H1 (cell line): ENCODE measurements around the gene CACNA1E. TPM values are rescaled to one million over a fixed set of nuclear protein-coding genes. Genes with fewer than 3 reads are reported as not detected.

Experiments
- CTCF ChIA-PET: fragments of 300-600 bp; sonication (Branson Sonifier 250); formaldehyde crosslinking; loops from one replicate; lab custom pipeline; 2021; ENCODE audit not compliant: partially characterized antibody; lab: Charles Lee
- POLR2A ChIA-PET: fragments of 300-600 bp; sonication (Branson Sonifier 250); formaldehyde crosslinking; loops from one replicate; lab custom pipeline; 2021; ENCODE audit warnings: inconsistent platforms; ENCODE audit not compliant: partially characterized antibody; lab: Charles Lee
- DNase-seq, 2 experiments: peaks; one replicate each; pipeline versions ENCODE4 v3.0.0 to v3.0.0-alpha.2; 2010 to 2022; ENCODE audit warnings: low spot score in 2 of 2, low read depth in 1 of 2, mixed read lengths in 1 of 2
- FAIRE-seq: peaks from 2 replicates; lab custom pipeline; 2011; peaks lifted over from hg19 to GRCh38; lab: Jason Lieb, UNC
- H2AFZ ChIP-seq: 2 replicates; pipeline ENCODE4 v1.8.1; 2012; ENCODE audit warnings: low read length, inconsistent platforms
- H2AK5ac ChIP-seq: 2 replicates; pipeline ENCODE4 v1.6.1; 2013; ENCODE audit warnings: low read depth, low read length
- H2BK120ac ChIP-seq: replicated peaks from 2 replicates; pipeline ENCODE3; 2013; ENCODE audit warnings: low read depth, low read length, inconsistent platforms
- H2BK12ac ChIP-seq: 2 replicates; pipeline ENCODE4 v1.6.1; 2013; ENCODE audit warnings: low read depth, low read length
- H2BK15ac ChIP-seq: 2 replicates; pipeline ENCODE4 v1.6.1; 2013; ENCODE audit warnings: low read length
- H2BK20ac ChIP-seq: 2 replicates; pipeline ENCODE4 v1.6.1; 2013; ENCODE audit warnings: low read length
- H2BK5ac ChIP-seq: 2 replicates; pipeline ENCODE4 v1.6.1; 2013; ENCODE audit warnings: low read depth, low read length
- H3K14ac ChIP-seq: 2 replicates; pipeline ENCODE4 v1.6.1; 2013; ENCODE audit warnings: inconsistent platforms; ENCODE audit not compliant: insufficient read length
- H3K18ac ChIP-seq: 2 replicates; pipeline ENCODE4 v1.6.1; 2013; ENCODE audit warnings: low read length; ENCODE audit errors: extremely low read depth
- H3K23ac ChIP-seq: 2 replicates; pipeline ENCODE4 v1.6.1; 2013; ENCODE audit warnings: inconsistent platforms; ENCODE audit not compliant: insufficient read length
- H3K23me2 ChIP-seq: 2 replicates; pipeline ENCODE4 v1.6.1; 2013; ENCODE audit warnings: low read depth, low read length
- H3K27ac ChIP-seq: 2 replicates; pipeline ENCODE4 v1.6.1; 2011; ENCODE audit warnings: low read depth, low read length, inconsistent platforms
- H3K27me3 ChIP-seq, 4 experiments: replicated peaks in 1 of 4; 1 replicate in 1 of 4; 2 replicates in 3 of 4; pipeline versions ENCODE4 v1.6.1 to v1.8.1; 2011 to 2013; ENCODE audit warnings: low read length in 3 of 4, mild to moderate bottlenecking in 3 of 4, inconsistent platforms in 2 of 4, mixed read lengths in 2 of 4, moderate library complexity in 1 of 4; ENCODE audit not compliant: control insufficient read depth in 3 of 4, insufficient read depth in 3 of 4; ENCODE audit errors: extremely low read depth in 1 of 4
- H3K36me3 ChIP-seq, 4 experiments: 2 replicates each; pipeline versions ENCODE4 v1.6.1 to v1.8.1; 2011 to 2013; ENCODE audit warnings: mild to moderate bottlenecking in 4 of 4, low read length in 3 of 4, moderate library complexity in 2 of 4, control low read depth in 1 of 4, inconsistent platforms in 1 of 4; ENCODE audit not compliant: insufficient read depth in 4 of 4, control insufficient read depth in 2 of 4
- H3K4ac ChIP-seq: replicated peaks from 2 replicates; pipeline ENCODE3; 2013; ENCODE audit warnings: low read length, low read depth, mixed read lengths, inconsistent platforms; ENCODE audit not compliant: insufficient read length
- H3K4me1 ChIP-seq, 4 experiments: replicated peaks in 1 of 4; 1 replicate in 1 of 4; 2 replicates in 3 of 4; pipeline versions ENCODE4 v1.6.1 to v1.8.1; 2011 to 2013; ENCODE audit warnings: low read length in 3 of 4, inconsistent platforms in 2 of 4, mixed read lengths in 1 of 4; ENCODE audit not compliant: insufficient read depth in 4 of 4, control insufficient read depth in 3 of 4
- H3K4me2 ChIP-seq, 2 experiments: 2 replicates each; pipeline versions ENCODE4 v1.6.1 to v1.8.1; 2011 to 2013; ENCODE audit warnings: low read depth in 2 of 2, low read length in 2 of 2, control low read depth in 1 of 2, inconsistent platforms in 1 of 2, mild to moderate bottlenecking in 1 of 2; ENCODE audit not compliant: insufficient read depth in 1 of 2
- H3K4me3 ChIP-seq, 4 experiments: fragments of 200-600, 300-600 bp in 1 of 4; sonication (generic), shearing (Covaris generic), sonication (Bioruptor Twin) in 1 of 4; 2 replicates each; pipeline versions ENCODE4 v1.5.1 to v1.8.1; 2011 to 2016; ENCODE audit warnings: low read length in 4 of 4, low read depth in 3 of 4, control low read depth in 2 of 4, inconsistent platforms in 2 of 4, mild to moderate bottlenecking in 2 of 4, mixed read lengths in 1 of 4, moderate library complexity in 1 of 4; ENCODE audit not compliant: insufficient read depth in 2 of 4; ENCODE audit errors: extremely low read depth in 1 of 4
- H3K56ac ChIP-seq: replicated peaks from 2 replicates; pipeline ENCODE3; 2013; ENCODE audit warnings: low read depth, mild to moderate bottlenecking, mixed read lengths, low read length, inconsistent platforms; ENCODE audit not compliant: insufficient read length
- H3K79me1 ChIP-seq: 2 replicates; pipeline ENCODE4 v1.6.1; 2013; ENCODE audit warnings: low read depth, low read length, control low read depth
- H3K79me2 ChIP-seq, 2 experiments: 2 replicates each; pipeline versions ENCODE4 v1.6.1 to v1.8.1; 2012 to 2013; ENCODE audit warnings: low read length in 2 of 2, mild to moderate bottlenecking in 2 of 2, inconsistent platforms in 1 of 2; ENCODE audit not compliant: insufficient read depth in 2 of 2, control insufficient read depth in 1 of 2
- H3K9ac ChIP-seq, 4 experiments: replicated peaks in 1 of 4; 1 replicate in 1 of 4; 2 replicates in 3 of 4; pipeline versions ENCODE4 v1.6.1 to v1.8.1; 2011 to 2013; ENCODE audit warnings: low read depth in 3 of 4, low read length in 3 of 4, control low read depth in 2 of 4, mild to moderate bottlenecking in 2 of 4, moderate library complexity in 2 of 4, inconsistent platforms in 1 of 4; ENCODE audit errors: extremely low read depth in 1 of 4
- H3K9me3 ChIP-seq, 2 experiments: 2 replicates each; pipeline versions ENCODE4 v1.6.1 to v1.8.1; 2012 to 2013; ENCODE audit warnings: mild to moderate bottlenecking in 2 of 2, moderate library complexity in 2 of 2, control low read depth in 1 of 2, inconsistent platforms in 1 of 2, low read depth in 1 of 2, low read length in 1 of 2, mixed read lengths in 1 of 2; ENCODE audit not compliant: insufficient read depth in 2 of 2
- H4K20me1 ChIP-seq, 2 experiments: replicated peaks in 1 of 2; 2 replicates each; pipeline versions ENCODE3 to v1.8.1; 2011 to 2013; ENCODE audit warnings: inconsistent platforms in 2 of 2, low read length in 2 of 2, mild to moderate bottlenecking in 1 of 2; ENCODE audit not compliant: insufficient read depth in 2 of 2, control insufficient read depth in 1 of 2
- H4K5ac ChIP-seq: 2 replicates; pipeline ENCODE4 v1.6.1; 2013; ENCODE audit warnings: low read length, low read depth, mixed read lengths, inconsistent platforms; ENCODE audit not compliant: insufficient read length
- H4K8ac ChIP-seq: 2 replicates; pipeline ENCODE4 v1.8.0; 2013; ENCODE audit warnings: mild to moderate bottlenecking, moderate library complexity, low read length, inconsistent platforms; ENCODE audit not compliant: insufficient read depth; ENCODE audit errors: extremely low read depth
- H4K91ac ChIP-seq: replicated peaks from 2 replicates; pipeline ENCODE3; 2013; ENCODE audit warnings: low read length, mixed read lengths, inconsistent platforms; ENCODE audit not compliant: insufficient read length
- ATF3 ChIP-seq: IDR thresholded peaks from 2 replicates; pipeline ENCODE4 v1.6.1; 2011; ENCODE audit warnings: low read depth, mild to moderate bottlenecking, low read length; ENCODE audit not compliant: insufficient read depth
- BACH1 ChIP-seq: IDR thresholded peaks from 2 replicates; pipeline ENCODE4 v1.6.1; 2012; ENCODE audit warnings: low read length, improper control_type of control experiment
- BRCA1 ChIP-seq: IDR thresholded peaks from 2 replicates; pipeline ENCODE4 v1.6.1; 2012; ENCODE audit warnings: low read depth, low read length, improper control_type of control experiment
- E2F6 ChIP-seq: IDR thresholded peaks from 2 replicates; pipeline ENCODE4 v1.6.1; 2012; ENCODE audit warnings: inconsistent platforms
- EZH2 ChIP-seq: fragments of 200-600 bp; sonication (generic); IDR thresholded peaks from 2 replicates; pipeline ENCODE4 v1.7.1; 2012; ENCODE audit warnings: low read depth, mild to moderate bottlenecking, moderate library complexity, low read length, inconsistent platforms; ENCODE audit not compliant: severe bottlenecking
- FOSL1 ChIP-seq: IDR thresholded peaks from 2 replicates; pipeline ENCODE4 v1.6.1; 2011; ENCODE audit warnings: mild to moderate bottlenecking, low read depth, low read length, moderate library complexity; ENCODE audit not compliant: insufficient read depth
- KDM1A ChIP-seq: fragments of 200-600, 300-600 bp; sonication (generic); IDR thresholded peaks from 2 replicates; pipeline ENCODE4 v1.7.1; 2016; ENCODE audit warnings: mild to moderate bottlenecking, low read length, borderline replicate concordance
- RNF2 ChIP-seq: fragments of 200-900, 300-1000 bp; sonication (generic); IDR thresholded peaks from 2 replicates; pipeline ENCODE4 v1.7.1; 2016; ENCODE audit warnings: borderline replicate concordance, low read depth, mild to moderate bottlenecking, antibody characterized with exemption, low read length; ENCODE audit not compliant: poor library complexity, severe bottlenecking; ENCODE audit errors: missing control alignments
- SIN3A ChIP-seq, 2 experiments: IDR thresholded peaks in 1 of 2; conservative IDR thresholded peaks in 1 of 2; 2 replicates each; pipeline ENCODE4 v1.6.1; 2011 to 2012; ENCODE audit warnings: low read length in 2 of 2, improper control_type of control experiment in 1 of 2, low read depth in 1 of 2, mild to moderate bottlenecking in 1 of 2
- SP4 ChIP-seq: IDR thresholded peaks from 2 replicates; pipeline ENCODE4 v1.6.1; 2012; ENCODE audit warnings: low read length, inconsistent platforms
- SRF ChIP-seq: IDR thresholded peaks from 2 replicates; pipeline ENCODE4 v1.6.1; 2011; ENCODE audit warnings: mild to moderate bottlenecking, low read depth, low read length, moderate library complexity
- TAF1 ChIP-seq: IDR thresholded peaks from 2 replicates; pipeline ENCODE4 v1.6.1; 2011; ENCODE audit warnings: mild to moderate bottlenecking, low read depth, low read length
- YY1 ChIP-seq: IDR thresholded peaks from 2 replicates; pipeline ENCODE4 v1.6.1; 2011; ENCODE audit warnings: low read depth, mild to moderate bottlenecking, low read length
- WGBS, 2 experiments: shearing (Covaris generic) in 1 of 2; methylation state at CpG; one replicate each; pipeline versions ENCODE4 v1.1.6 to v1.1.7; 2013 to 2015; ENCODE audit warnings: low lambda C conversion rate in 2 of 2, mixed read lengths in 2 of 2, inconsistent platforms in 1 of 2, low coverage in 1 of 2, missing lambda C conversion rate in 1 of 2; ENCODE audit not compliant: insufficient replicate concordance in 2 of 2, insufficient coverage in 1 of 2, insufficient read length in 1 of 2; ENCODE audit errors: extremely low coverage in 1 of 2, missing lambda C conversion rate in 1 of 2; 5-methylcytosine and 5-hydroxymethylcytosine counted together
- polyA plus RNA-seq, 7 experiments: library from polyadenylated mRNA; depleted of rRNA in 3 of 7; stranded (reverse) in 5 of 7; unstranded in 2 of 7; fragments of >200 nt in 5 of 7; fragments of 200-250 nt in 2 of 7; gene quantifications; 1 replicate in 5 of 7; 2 replicates in 1 of 7; 4 replicates in 1 of 7; pipeline versions ENCODE4 v1.2.1 to v1.2.3, GENCODE V29; 2011 to 2013; ENCODE audit warnings: missing spikeins in 2 of 7, mixed read lengths in 2 of 7
- total RNA-seq: library from RNA; stranded (reverse); fragmentation: NEBNext Ultra II Directional; extraction: Animal tissue kit (Norgen Biotek cat#: 25700); gene quantifications from 2 replicates; pipeline ENCODE4 v1.2.1, GENCODE V29; 2021

Gene CACNA1E
- total and polyA plus RNA-seq, 2 of the 8 experiments (the other 6 are each of a cell fraction or from before 2014, with no cell fraction given): 0.98 to 1.3 TPM

- Histone ChIP-seq H3K27me3 (no peaks in the 10 kb centered on the region), H3K9me3 (no peaks in the 10 kb centered on the region), H3K4me1 (peaks cover 0 to 3% (median under 1%) of the 10 kb centered on the region in 4 experiments; a peak in 1 of 7 replicates), H3K36me3 (no peaks in the 10 kb centered on the region), H2BK20ac (no peak overlapping the region), H4K5ac (no peak overlapping the region), H4K8ac (no peak overlapping the region), H3K56ac (no peak overlapping the region), H2BK120ac (no peak overlapping the region), H3K23ac (no peak overlapping the region), H3K14ac (no peak overlapping the region), H2BK15ac (no peak overlapping the region), H3K79me2 (no peaks in the 10 kb centered on the region), H3K4me3 (no peak overlapping the region), H4K91ac (no peak overlapping the region), H2BK5ac (no peak overlapping the region), H3K4me2 (no peak overlapping the region), H2AK5ac (no peak overlapping the region), H3K79me1 (no peaks in the 10 kb centered on the region), H4K20me1 (no peaks in the 10 kb centered on the region), H3K9ac (no peak overlapping the region), H2BK12ac (no peak overlapping the region), H2AFZ (no peak overlapping the region), H3K27ac (no peak overlapping the region), H3K23me2 (no peaks in the 10 kb centered on the region), H3K4ac (no peak overlapping the region), H3K18ac (no peak overlapping the region)
- ChIA-PET CTCF (interaction anchor here (1.5 to 3.5 kb wide), 3 partner anchors 9 to 421 kb away, joined by 4 to 16 read pairs (median 5); no protein-coding TSS in a partner anchor), POLR2A (no interaction called here)
- no peak for DNase-seq
- 89% methylated on average over 4 of the region's 4 CpGs; no CpG with 5 or more reads in 1 of the 2 experiments for WGBS, 2 experiments
- no peak for FAIRE-seq
- TF ChIP-seq RNF2 (no peak), SIN3A (conservative IDR thresholded peaks at IDR 0.05 in 1 of 2, IDR thresholded peaks at IDR 0.05 in 1 of 2; ENCODE audit: low read depth in 1 of 2, low read length in 2 of 2) (no peak), TAF1 (no peak), E2F6 (no peak), KDM1A (no peak), YY1 (no peak), SP4 (no peak), FOSL1 (no peak), BRCA1 (no peak), ATF3 (no peak), BACH1 (no peak), EZH2 (no peak), SRF (no peak)
Observed at GRCh38 chr1:181516706-181517105, 33.4 kb downstream of the CACNA1E start.
